Gastrocnemius medialis (tissue), 4 donors: ENCODE measurements around the gene PPAN.

Experiments used
- POLR2A ChIP-seq, 2 donors: fragments of 450-650 bp; IDR thresholded peaks; one replicate each; pipeline ENCODE4 v1.6.1; 2017; ENCODE audit warnings: antibody characterized with exemption in 2 of 2, mild to moderate bottlenecking in 2 of 2, moderate library complexity in 2 of 2
- TF ChIP-seq, protein P1 (sequence below), 5 experiments: fragments of 450-650 bp in 3 of 5; fragments of 200-600 bp in 2 of 5; sonication (generic) in 2 of 5; IDR thresholded peaks in 4 of 5; conservative IDR thresholded peaks in 1 of 5; 1 replicate in 4 of 5; 2 replicates in 1 of 5; pipeline ENCODE4 v1.5.1; 2016 to 2019; ENCODE audit warnings: antibody characterized with exemption in 5 of 5, mild to moderate bottlenecking in 3 of 5, moderate library complexity in 3 of 5

DNA sequence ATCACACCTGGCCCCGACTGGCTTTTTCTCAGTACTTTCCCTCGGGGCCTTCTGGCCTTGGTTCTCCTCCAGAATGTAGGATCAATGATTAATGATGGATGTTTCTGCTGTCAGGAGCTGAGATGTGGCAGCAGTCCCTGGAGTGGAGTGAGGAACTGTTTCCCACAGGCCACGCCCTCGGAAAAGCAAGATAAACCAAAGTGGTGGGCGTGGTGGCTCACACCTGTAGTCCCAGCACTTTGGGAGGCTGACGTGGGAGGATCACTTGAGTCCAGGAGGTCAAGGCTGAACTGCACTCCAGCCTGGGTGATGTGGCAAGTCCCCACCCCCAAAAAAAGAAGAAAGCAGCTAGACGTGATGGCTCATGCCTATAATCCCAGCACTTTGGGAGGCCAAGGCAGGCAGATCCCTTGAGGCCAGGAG, 27.1 kb upstream of the PPAN start:
- TF ChIP-seq, protein P1, sequence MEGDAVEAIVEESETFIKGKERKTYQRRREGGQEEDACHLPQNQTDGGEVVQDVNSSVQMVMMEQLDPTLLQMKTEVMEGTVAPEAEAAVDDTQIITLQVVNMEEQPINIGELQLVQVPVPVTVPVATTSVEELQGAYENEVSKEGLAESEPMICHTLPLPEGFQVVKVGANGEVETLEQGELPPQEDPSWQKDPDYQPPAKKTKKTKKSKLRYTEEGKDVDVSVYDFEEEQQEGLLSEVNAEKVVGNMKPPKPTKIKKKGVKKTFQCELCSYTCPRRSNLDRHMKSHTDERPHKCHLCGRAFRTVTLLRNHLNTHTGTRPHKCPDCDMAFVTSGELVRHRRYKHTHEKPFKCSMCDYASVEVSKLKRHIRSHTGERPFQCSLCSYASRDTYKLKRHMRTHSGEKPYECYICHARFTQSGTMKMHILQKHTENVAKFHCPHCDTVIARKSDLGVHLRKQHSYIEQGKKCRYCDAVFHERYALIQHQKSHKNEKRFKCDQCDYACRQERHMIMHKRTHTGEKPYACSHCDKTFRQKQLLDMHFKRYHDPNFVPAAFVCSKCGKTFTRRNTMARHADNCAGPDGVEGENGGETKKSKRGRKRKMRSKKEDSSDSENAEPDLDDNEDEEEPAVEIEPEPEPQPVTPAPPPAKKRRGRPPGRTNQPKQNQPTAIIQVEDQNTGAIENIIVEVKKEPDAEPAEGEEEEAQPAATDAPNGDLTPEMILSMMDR (IDR thresholded peaks at IDR 0.05 in 4 of 5, conservative IDR thresholded peaks at IDR 0.05 in 1 of 5): no peak
- no peak for TF ChIP-seq POLR2A (IDR thresholded peaks at IDR 0.05)
